GM21717 (cell line): Measurements from ENCODE around the gene ANKRD62.
"Not testable (repeated sequence)": the region's sequence is repeated elsewhere in the genome, so short reads cannot be mapped to it uniquely, and the experiment has no call there.

Experiments
- ATAC-seq: cut with Tn5 transposase; IDR thresholded peaks from one replicate; pipeline ENCODE4 v1.9.1; 2021; ENCODE audit warnings: mild to moderate bottlenecking, moderate library complexity; ENCODE audit not compliant: unreplicated experiment

Gene ANKRD62

DNA sequence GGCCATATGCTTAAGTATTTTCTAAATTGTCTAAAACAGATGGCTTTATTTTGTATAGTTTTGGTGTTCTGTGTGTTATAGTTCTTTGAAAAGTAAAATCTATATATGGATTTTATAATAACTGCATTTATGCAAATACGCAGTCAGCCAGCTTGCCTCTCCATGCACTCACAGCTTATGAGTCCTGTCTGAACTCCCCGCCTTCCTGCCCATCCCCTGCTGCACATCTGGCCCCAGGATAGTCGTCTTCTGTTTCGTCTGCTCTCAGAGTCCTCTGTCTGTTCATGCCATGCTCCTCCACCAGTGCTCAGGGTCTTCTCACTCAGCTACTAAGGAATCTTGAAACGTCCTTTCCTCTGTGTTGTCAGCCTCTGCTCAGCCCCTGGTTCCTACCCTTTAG, 28.2 kb upstream of the ANKRD62 start:
- ATAC-seq, result no peak

DNA sequence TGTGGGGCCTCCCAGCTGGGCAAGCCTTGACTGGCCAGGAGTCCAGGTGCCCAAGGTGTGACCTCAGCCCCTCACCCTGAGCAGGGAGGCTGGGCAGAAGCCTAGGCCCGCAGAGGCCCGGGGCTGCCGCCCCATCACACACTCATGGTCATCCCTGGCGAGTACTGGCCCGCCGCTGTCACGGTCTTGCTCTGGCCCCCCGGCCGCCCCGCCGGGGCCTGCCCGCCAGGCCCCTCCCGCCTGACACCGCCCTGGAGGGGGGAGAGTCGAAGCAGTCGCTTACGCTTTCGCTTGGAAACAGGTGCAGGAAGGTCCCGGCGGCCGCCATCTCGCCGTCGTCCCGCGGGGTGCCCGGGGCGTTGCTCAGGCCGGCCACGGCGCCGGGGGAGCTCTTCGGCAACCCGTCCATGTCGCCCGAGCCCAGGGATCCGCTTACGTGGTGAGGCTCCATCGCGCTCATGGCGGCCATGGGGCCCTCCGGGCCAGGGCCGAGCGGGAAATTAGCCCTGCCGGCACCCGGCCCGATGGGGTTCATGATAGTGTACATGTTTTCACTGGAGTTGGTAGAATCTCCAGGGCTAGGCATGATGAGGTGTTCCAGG, 26.6 kb upstream of the ANKRD62 start:
- no peak for ATAC-seq

DNA sequence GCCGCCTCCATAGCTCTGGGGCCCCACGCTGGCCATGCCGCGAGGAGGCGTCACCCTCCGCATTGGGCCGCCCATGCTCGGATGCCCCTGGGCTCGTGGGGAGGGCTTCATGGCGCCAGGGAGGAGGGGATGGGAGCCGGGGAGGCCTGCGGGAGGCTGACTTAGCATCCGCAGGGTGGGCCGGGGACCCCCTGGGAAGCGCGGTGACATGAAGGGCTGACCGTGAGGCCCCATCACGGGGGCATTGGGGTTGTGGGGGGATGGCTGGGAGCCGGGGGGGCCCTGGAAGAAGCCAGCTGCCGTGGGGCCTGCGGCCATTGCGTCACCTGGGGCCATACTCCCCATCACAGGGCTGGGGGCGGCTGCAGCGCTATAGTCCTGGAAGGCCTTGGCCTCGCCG, 26.0 kb upstream of the ANKRD62 start:
- no peak for ATAC-seq

DNA sequence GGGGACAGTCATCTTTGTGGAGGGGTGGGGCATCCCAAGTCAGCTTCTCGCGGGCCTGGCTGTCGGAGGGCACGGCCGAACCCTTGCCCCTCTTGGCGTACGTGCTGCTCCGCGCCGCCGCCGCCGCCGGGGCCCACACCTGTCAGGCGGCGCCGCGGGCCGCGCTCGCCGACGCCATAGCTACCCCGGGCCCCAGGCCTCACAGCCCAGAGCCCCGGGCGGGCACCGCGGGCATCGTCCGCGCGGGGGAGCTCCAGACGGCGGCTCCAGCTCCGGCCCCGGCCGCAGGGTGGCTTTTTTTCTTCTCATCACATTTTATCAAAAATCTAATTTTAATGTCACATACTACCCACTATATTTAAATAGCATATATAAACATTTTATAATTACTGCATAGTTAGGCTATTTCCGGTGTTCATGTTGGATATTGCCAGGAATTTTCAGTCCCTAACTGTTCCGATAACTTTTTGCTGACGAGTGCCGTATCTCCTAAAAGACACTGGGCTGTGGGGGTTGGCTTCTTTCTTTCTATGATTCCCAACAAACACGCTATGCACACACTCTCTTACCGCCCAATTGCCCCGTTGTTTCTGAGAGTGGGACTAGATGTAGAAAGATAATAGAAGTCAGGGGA, 25.2 kb upstream of the ANKRD62 start:
- not testable (repeated sequence) for ATAC-seq

DNA sequence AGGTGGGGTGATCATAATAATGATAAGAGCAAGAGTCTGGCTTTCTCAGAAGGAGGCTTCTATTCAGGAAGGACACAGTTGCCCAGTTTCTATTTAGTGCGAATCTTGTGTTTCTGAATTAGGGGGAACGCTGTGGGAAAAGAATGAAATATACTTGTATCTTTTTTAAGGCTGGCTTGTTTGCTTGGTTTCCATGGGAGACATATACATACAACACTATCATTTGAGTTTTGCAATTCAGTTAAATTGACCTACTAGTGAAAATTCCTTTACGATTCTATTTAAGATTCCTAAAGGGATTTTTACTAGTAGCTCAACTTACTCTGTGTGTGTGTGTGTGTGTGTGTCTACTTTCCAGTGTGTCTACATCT, 24.7 kb upstream of the ANKRD62 start:
- ATAC-seq, result no peak

DNA sequence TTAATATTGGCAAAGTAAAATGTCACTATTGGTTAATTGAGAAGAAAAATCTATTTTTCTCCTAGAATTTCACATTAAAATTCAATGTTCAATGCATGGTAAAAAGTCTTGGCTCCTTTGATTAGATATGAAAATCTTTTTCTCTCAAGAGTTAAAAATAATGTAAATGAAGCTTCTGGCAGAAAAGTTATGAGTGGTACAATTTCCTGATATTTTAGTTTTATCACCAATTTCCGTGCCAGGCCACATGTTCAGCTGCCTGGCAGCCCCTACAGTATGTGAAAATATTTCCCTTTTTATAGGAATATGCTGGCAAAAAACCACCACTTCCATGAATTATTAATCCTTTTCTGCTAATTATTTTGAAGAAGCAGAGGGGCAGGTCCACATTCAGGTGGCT, 22.6 kb upstream of the ANKRD62 start:
- not testable (repeated sequence) for ATAC-seq

DNA sequence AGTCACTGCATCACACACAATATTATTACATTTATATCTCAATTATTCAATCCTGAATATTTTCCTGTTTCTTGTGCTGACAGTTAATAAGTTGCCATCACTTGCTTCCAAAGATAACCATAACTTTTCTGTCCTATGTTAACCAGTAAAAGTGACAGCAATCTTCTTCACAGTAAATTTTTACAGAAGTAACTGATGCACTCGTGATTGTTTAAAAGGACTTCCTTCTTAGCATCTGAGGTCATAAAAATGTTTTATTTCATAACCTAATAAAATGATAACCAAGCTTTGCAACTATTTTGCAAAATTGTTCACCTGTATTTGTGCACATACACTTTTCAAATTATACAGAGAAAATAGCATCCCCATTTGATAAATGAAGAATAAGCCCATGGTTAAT, 20.6 kb upstream of the ANKRD62 start:
- ATAC-seq, result no peak

DNA sequence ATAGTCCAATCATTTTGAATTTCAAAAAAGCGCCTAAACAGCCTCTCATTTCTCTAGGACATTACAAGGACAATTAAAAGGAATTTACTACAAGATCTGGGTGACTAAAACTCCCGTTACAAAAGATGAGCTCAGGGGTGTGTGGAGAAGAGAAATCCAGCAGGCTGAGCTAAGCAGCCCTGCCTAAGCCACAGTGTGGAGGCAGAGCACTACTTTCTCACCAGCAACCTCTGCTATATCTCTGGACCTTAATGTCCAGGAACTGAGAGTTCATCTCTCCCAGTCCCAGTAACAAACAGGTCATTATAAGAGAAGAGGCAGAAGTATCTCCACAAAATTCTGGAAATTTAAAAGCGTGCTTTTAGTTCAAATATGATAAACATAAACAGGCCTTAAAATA, 18.9 kb upstream of the ANKRD62 start:
- ATAC-seq, result no peak

DNA sequence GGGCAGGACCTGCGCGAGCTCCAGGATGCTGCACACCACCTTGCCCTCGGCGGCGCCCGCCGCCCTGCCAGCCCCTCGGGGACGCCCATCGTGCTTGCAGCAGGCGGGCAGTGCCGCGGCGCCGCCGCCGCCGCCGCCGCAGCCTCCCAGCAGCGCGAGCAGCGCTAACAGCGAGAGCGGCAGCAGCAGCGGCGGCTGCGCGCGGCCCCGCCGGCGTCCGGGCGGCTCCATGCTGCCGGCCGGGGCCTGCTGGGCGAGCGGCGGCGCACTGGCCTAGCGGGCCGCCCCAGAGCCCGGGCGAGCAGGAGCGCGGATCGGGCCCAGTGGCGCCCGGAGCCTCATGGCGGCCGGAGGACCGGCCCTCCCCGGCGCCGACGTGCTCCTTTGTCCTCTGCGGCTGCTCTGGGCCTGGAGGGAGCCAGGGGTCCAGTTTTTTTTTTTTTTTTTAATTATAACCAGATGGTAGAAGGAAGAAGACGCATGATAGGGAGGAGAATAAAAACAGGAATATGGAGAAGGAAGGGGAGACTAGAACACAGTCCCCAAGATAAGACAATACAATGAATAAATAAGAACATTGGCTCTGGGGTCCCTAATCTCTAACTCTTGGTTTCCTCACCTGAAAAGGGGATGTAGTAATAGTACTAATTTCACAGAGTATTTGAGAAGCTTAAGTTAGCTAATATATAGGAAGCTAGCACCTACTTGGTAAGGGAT, 17.1 kb upstream of the ANKRD62 start:
- no peak for ATAC-seq

DNA sequence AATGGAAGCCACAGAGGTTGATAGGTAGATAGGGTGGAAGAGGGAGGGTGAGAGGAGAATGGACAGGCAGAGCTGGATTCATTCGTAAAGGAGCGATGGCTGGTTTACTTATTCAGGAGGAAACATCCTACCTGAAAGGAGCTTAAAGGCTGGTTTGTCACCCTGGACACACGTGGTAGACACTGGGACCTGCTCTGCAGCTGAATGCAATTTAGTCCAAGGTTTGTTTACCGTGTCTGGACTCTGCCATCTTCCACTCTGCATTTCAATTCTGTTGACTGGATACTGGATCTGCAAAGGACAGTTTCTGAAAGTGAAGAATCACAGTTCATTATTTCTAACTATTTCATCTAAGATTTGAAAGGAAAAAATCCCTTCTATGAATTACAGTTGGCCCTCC, 15.6 kb upstream of the ANKRD62 start:
- not testable (repeated sequence) for ATAC-seq

DNA sequence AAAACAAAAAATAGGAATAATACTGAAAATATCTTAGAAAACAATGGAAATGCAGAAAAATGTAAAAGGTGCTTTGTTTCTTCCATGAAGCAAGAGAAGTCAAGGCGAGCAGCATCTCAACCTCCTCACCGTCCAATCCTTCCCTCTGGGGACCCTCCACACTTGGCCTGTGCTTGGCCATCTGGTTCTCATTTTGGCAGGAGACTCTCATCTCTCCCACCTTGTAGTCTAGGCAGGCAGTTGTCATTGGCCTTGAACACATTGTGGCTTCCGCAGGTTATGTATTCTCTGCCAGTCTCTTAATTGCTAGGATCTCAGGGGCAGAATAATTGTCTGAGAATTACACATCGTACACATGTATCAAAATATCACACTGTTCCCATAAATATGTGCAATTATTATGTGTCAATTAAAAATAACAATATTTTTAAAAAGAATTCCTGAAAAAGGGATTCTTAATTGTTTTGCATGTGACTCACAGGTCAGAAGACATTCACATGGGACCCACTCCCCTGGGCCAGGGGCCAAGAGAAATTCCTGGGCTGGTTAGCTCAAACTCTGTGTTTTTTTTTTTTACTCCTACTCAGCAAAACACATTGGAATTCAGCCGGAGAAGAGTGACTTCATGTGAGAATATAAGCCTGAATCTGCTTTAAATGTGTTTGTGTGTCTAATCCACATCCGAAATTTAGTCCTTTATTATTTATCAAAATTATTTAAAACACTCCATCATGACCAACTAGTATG, 14.0 kb upstream of the ANKRD62 start:
- ATAC-seq, result no peak

DNA sequence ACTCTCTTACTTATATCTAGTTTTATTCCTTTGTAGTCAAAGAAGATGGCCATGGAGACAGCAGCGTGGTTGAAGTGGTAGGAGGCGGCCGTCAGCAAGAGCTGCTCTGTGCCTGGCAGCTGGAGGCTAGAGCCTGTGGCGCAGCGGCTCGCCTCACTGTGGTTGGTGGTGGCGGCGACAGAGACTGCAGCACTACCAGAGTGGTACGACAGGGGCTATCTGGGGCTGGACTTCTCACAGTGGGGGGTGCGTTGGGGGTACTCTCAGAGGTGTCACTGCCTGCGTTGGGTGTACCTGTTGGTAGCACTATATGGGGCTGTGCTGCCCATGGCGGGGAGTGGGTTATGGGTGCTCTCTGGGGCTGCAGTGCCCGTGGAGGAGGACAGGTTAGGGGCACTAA, 8.5 kb upstream of the ANKRD62 start:
- ATAC-seq, result no peak

DNA sequence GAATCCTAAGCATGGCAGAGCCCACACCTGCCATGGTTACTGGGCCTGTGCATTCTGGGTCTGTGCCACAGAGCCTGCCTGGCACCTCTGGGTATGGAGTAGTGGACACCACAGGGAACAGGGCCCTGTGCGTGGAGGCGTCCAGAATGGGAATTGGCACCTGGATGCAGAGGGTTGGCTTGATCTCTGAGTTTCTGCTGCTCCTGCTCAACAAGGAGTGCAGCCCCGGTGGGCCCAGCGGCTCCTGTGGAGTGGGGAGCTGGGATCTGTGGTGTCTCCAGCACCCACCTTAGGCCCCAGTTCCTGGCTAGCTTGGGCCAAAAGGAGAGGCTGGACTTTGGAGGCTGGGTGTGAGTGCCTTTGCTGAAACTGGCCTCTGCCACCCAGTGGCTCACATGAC, 7.9 kb upstream of the ANKRD62 start:
- ATAC-seq, result no peak

DNA sequence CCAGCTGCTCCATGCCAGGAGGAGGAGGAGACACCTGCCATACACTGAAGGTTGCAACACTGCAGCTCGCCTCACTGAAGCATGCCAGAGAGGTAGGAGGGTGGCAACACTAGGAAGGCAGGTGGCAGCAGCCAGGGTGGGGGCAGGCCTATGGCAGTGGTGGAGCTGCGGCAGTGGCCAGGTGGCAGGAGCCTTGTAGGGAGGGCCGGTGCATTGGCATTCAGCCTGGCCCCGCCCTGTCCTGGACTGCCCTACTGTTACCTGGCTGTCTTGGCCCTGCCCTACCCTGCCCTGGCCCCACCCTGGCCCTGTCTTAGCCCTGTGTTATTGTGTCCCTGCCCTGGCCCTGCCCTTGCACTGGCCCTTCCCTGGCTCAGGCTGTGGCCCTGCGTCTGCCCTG, 7.4 kb upstream of the ANKRD62 start:
- no peak for ATAC-seq

DNA sequence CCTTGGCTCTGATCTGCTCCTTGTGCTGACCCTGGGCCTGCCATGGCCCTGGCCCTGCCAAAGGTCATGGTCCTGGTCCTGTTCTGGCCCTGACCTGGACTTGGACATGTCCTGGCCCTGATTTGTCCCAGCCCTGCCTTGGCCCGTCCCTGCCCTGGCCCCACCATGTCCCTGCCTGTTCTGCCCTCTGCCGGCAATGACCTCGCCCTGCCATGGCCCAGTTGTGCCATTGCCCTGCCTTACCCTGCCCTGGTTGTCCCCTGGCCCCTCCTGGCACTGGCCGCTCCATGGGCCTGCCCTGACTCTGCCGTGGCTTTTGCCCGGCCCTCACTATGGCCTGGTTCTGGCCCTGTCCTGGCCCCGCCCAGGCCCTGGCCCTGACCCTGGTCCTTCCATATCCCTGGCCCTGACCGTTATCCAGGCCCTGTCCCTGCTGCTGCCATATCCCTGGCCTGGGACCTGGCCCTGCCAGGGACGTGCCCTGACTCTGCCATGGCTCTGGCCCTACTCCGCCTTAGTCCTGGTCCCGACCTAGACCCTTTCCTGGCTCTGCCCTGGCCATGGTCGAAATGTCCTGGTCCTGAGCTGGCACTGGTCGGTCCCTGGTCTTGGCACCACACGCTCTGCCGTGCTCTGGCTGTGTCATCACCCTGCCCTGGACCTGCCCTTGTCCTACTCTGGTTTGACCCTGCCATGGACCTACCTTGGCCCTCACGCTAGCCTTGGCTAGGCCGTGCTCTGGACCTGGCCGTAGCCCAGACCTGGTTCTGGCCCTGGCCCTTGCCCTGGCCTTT, 6.8 kb upstream of the ANKRD62 start:
- ATAC-seq, result no peak

DNA sequence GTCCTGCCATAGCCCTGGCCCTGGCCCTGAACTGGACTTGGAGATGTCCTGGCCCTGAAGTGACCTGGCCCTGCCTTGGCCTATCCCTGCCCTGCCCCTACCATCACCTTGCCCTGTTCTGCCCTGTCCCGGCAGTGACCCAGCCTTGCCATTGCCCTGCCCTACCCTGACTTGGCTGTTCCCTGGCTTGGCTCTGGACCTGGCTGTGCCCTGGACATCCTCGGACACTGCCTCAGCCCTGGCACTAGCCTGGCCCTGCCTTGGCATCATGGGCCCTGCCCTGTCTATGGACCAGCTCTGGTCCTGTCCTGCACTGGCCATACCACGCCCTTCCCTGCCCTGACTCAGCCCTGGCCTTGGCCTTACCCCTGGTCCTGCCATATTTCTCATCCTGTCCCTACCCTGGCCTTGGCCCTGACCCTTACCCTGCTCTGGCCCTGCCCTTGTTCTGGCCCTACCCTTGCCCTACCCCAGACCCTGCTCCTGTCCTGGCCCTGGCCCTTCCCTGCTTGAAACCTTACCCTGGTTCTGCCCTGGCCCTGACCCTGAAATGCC, 6.1 kb upstream of the ANKRD62 start:
- ATAC-seq, result no peak

DNA sequence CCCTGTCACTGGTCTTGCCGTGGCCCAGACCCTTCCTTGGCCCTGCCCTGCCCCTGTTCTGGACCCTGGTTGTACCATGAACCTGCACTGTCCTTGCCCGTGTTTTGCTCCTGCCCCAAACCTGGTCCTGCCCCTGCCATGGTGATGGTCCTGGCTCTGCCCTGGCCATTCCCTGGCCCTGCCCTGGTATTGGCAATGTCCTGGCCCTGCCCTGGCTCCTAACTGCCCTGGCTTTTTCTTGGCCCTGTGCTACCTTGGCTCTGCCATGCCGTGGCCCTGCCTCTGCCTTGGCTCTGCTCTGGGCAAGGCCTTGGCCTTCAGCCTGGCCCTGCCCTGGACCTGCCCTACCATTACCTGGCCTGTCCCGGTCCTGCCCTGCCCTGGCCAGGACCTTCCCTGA, 5.5 kb upstream of the ANKRD62 start:
- ATAC-seq, result no peak

DNA sequence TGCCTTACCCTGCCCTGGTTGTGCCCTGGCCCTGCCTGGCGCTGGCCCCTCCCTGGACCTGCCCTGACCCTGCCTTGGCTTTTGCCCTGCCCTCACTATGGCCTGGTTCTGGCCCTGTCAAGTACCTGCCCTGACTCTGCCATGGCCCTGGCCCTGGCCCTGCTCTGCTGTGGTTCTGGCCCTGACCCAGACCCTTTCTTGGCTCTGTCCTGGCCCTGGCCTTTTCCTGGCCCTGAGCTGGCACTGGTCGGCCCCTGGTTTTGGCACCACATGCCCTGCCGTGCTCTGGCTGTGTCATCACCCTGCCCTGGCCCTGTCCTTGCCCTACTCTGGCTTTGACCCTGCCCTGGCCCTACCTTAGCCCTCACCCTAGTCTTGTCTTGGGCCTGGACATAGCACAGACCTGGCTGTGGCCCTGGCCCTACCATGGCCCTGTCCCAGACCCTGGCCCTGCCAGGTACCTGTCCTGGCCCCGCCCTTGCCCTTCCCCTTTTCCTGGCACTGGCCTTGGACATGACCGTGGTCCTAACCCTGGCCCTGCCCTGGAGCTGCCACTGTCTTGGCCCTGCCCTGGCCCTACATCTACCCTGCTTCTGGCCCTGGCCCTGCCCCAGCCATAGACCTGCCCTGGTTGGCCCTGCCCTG, 4.8 kb upstream of the ANKRD62 start:
- ATAC-seq, result no peak

DNA sequence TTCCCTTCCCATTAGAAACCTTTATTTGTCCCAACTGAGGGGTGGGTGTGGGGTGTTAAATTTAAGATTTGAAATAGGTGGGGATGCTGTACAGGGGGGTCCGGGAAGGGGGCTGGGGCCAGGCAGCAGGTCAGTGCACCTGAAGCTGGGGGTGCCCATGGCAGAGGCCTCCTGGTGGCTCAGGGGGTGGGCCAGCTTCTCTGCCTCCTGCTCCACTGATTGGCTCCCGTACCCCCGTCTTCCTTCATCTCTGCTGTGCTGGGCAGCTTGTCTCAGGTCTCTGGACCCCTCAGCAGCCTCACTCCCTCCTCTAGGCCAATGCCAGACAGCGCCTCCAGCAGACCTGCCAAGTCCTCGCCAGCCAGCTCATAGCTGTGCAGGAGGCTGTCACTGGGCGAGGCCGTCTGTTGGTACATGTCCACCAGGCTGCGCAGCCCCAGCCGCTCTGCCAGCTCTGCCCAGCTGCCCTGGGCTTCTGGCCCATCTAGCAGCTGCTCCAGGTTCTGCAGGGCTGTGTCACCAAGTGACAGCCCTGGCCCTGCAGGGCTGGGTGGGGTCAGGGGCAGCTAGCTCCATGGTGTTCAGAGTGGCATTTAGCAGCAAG, 2.0 kb upstream of the ANKRD62 start:
- no peak for ATAC-seq
